Right ventricle myocardium superior (tissue), 1 donor: ENCODE results near the gene LIMD2. TPM values are rescaled to one million over a fixed set of nuclear protein-coding genes. Genes with fewer than 3 reads are reported as not detected.

Source experiments
- ATAC-seq: fragments of 200-7000 bp; cut with Tn5 transposase; one replicate; pipeline ENCODE4 v1.9.1; 2020; ENCODE audit warnings: mild to moderate bottlenecking; ENCODE audit not compliant: poor library complexity
- DNase-seq: peaks from one replicate; pipeline ENCODE4 v3.0.0-alpha.2; 2020
- intact Hi-C: fragments of 100-400 bp; cut with DNase I; formaldehyde crosslinking; loops from one replicate; pipeline ENCODE4 v1.11.2; 2022
- total RNA-seq: library from RNA; stranded (reverse); fragmentation: NEBNext Ultra II Directional; extraction: Animal tissue kit (Norgen Biotek cat#: 25700); gene quantifications from one replicate; pipeline ENCODE4 v1.2.1, GENCODE V29; 2021
- donor health status: DM: no; HTN: yes; CAD: no; lungs with severe emphysema.

The LIMD2 gene
- total RNA-seq, 1 donor from 2014 or later: 2.4 TPM

- ATAC-seq: no peak
- DNase-seq: no peak
- intact Hi-C loops: no loop called here
Observed at GRCh38 chr17:63647065-63647725, 52.7 kb downstream of the LIMD2 start.

GRCh38 chr17:63646488-63646806 is 53.5 kb downstream of the LIMD2 start:
- DNase-seq: no peak
- intact Hi-C loops: no loop called here
- ATAC-seq: peak; percentile 23

Other genes starting within 250 kb of the LIMD2 start
- 5.4 TPM for gene ACE, start 223.1 kb downstream of the LIMD2 start, total RNA-seq
- not detected for gene KCNH6, start 176.8 kb downstream of the LIMD2 start, total RNA-seq
- 35.5 TPM for gene DCAF7, start 149.6 kb downstream of the LIMD2 start, total RNA-seq
- gene TACO1, start 99.2 kb downstream of the LIMD2 start, total RNA-seq: 43.1 TPM
- 31.3 TPM for gene MAP3K3, start 77.7 kb downstream of the LIMD2 start, total RNA-seq
- gene STRADA, start 41.7 kb upstream of the LIMD2 start, total RNA-seq: 14.7 TPM
- gene CCDC47, start 73.5 kb upstream of the LIMD2 start, total RNA-seq: 84.8 TPM
- gene DDX42, start 74.0 kb upstream of the LIMD2 start, total RNA-seq: 42.4 TPM
- 136 TPM for gene PSMC5, start 127.3 kb upstream of the LIMD2 start, total RNA-seq
- gene FTSJ3, start 127.5 kb upstream of the LIMD2 start, total RNA-seq: 29.8 TPM
- gene SMARCD2, start 142.6 kb upstream of the LIMD2 start, total RNA-seq: 22.0 TPM
- gene CSH2, start 173.6 kb upstream of the LIMD2 start, total RNA-seq: not detected
- not detected for gene GH2, start 181.8 kb upstream of the LIMD2 start, total RNA-seq
- not detected for gene CSH1, start 196.4 kb upstream of the LIMD2 start, total RNA-seq
- not detected for gene CSHL1, start 211.1 kb upstream of the LIMD2 start, total RNA-seq
- gene GH1, start 218.7 kb upstream of the LIMD2 start, total RNA-seq: not detected
- gene CD79B, start 232.2 kb upstream of the LIMD2 start, total RNA-seq: 8.9 TPM